Mononuclear cell (primary cell): ENCODE measurements around the gene HCK. TPM values are rescaled to one million over a fixed set of nuclear protein-coding genes. Genes with fewer than 3 reads are reported as not detected.

Experiments used
- H3K27me3 ChIP-seq: 2 replicates; pipeline ENCODE4 v1.6.0; 2011; ENCODE audit warnings: low read length, control low read depth; ENCODE audit not compliant: insufficient read depth
- H3K4me1 ChIP-seq: 2 replicates; pipeline ENCODE4 v1.5.1; 2011; ENCODE audit warnings: mild to moderate bottlenecking, low read length, control low read depth; ENCODE audit not compliant: insufficient read depth
- H3K4me3 ChIP-seq: 2 replicates; pipeline ENCODE4 v1.5.1; 2011; ENCODE audit warnings: mild to moderate bottlenecking, low read length, moderate library complexity
- H3K9me3 ChIP-seq: 2 replicates; pipeline ENCODE4 v1.5.1; 2011; ENCODE audit warnings: low read depth, mild to moderate bottlenecking, control low read depth, low read length
- total RNA-seq: library from RNA; depleted of rRNA; stranded (reverse); fragments of >200 nt; gene quantifications from one replicate; pipeline ENCODE4 v1.2.3, GENCODE V29; 2012

Gene HCK
- total RNA-seq, 1 donor = 52.4 TPM

DNA sequence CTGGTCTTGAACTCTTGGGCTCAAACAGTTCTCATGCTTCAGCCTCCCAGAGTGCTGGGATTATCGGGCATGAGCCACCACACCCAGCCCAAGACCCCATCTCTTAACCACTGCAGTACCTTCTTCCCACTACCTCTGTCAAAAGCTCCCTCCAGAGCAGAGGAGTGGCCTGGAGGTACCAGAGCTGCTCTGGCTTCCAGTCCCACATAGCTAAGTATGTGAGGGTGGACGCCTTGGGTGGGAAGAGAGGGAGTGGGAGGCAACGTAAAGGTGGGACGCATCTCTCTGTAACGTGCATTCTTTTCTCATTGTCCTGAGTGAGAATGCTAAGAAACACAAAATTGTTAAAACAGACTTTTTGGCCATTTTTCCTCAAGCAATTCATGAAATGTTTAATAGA lies 82.0 kb downstream of the HCK start:
- Histone ChIP-seq H3K27me3 (no peaks in the 10 kb centered on the region), H3K4me1 (no peaks in the 10 kb centered on the region), H3K9me3 (no peaks in the 10 kb centered on the region), H3K4me3 (no peak overlapping the region)

DNA sequence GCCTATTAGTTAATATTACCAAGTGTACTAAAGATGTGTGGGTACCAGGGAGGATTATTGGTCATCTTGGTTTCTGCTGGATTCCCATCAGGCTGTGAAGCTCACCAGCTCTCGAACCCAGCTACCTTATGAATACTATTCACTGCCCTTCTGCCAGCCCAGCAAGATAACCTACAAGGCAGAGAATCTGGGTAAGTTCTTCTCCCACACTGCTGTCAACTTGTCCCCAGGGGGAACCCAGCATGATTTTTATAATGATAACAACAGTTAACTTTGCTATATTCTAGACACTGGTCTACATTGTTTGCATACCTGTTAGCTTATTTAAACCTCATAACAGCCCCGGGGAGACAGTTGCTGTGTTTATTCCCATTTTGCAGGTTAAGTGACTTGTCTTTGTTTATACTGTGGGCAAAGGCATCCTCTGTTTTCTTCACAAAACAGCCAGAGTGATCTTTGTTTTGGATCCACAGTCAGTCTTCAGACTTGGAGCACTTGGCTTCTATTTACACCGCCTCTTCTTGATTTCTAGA lies 84.0 kb downstream of the HCK start:
- no peaks in the 10 kb centered on the region for H3K9me3 ChIP-seq
- H3K4me3 ChIP-seq = no peak overlapping the region
- no peaks in the 10 kb centered on the region for H3K27me3 ChIP-seq
- H3K4me1 ChIP-seq = no peaks in the 10 kb centered on the region

DNA sequence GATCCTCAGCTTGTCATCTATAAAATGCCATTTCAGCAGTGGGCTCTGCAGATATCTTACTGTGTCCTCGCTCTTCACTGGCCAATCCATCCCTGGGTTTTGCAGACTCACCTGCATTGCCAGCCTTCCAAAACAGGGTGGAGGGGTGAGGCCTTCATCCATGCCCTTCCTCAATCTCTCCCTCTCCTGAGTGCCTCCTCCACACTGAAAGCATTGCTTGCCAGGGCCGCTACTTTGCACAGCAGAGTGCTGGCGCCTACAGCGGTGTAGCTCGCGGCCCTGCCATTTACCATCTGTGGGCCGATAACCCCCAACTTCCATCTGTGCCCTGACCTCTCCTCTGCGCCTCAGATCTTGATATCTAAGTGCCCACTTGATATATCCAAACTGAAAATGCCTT lies 86.9 kb downstream of the HCK start:
- no peaks in the 10 kb centered on the region for H3K27me3 ChIP-seq
- H3K9me3 ChIP-seq = no peaks in the 10 kb centered on the region
- no peak overlapping the region for H3K4me3 ChIP-seq
- no peaks in the 10 kb centered on the region for H3K4me1 ChIP-seq

DNA sequence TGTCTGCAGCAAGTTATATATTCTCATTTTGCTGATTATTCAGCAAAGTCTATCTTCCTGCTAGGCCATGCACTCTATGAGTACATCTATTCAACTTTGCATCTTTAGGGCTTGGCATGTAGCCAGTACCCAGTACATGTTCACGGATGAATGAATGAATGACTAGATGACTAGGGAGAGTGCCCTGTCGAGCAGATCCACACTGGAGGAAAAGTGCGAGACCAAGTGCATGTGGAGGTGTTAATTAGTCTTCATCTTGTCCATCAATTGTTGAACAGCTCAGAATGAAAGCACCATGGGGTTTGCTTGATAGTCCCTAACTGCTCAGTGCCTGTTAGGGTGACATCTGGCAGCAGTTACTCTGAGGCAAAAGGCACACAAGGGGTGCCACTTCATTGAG lies 87.9 kb downstream of the HCK start:
- Histone ChIP-seq H3K27me3 (no peaks in the 10 kb centered on the region), H3K9me3 (no peaks in the 10 kb centered on the region), H3K4me3 (no peak overlapping the region), H3K4me1 (no peaks in the 10 kb centered on the region)

DNA sequence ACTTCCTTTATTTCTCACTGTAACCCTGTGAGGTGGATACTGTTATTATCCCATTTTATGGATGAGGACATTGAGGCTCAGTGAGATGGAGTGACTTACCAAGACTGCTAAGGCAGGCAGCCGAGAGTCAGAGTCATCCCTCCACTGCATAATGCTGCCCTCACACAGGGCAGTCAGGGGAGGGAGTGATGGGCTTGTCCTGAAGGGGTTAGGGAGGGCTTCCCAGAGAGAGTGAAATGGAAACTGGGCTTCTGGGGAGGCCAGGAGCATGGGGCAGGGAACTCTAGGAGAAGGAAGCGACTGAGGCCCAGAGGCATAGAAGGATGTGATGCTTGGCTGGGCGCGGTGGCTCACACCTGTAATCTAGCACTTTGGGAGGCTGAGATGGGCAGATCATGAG lies 88.6 kb downstream of the HCK start:
- Histone ChIP-seq H3K4me1 (no peaks in the 10 kb centered on the region), H3K4me3 (no peak overlapping the region)

DNA sequence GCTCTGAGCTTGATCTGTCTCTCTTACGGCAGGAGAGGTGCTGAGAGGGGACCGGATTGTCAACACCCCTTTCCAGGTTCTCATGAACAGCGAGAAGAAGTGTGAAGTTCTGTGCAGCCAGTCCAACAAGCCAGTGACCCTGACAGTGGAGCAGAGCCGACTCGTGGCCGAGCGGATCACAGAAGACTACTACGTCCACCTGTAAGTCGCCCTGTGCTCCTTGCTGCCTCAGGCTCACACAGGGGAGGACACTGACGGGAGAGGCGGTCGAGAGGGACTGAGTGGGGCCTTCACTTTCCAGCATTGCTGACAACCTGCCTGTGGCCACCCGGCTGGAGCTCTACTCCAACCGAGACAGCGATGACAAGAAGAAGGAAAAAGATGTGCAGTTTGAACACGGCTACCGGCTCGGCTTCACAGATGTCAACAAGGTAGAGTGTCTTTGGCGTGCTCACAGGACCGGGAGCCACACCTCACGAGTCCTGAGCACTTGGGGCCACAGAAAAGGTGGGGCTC lies 89.5 kb downstream of the HCK start:
- no peaks in the 10 kb centered on the region for H3K4me1 ChIP-seq
- no peak overlapping the region for H3K4me3 ChIP-seq
- no peaks in the 10 kb centered on the region for H3K9me3 ChIP-seq

More for the DNA sequence above, 88.6 kb downstream of the HCK start:
- Histone ChIP-seq H3K27me3 (no peaks in the 10 kb centered on the region), H3K9me3 (no peaks in the 10 kb centered on the region)

DNA sequence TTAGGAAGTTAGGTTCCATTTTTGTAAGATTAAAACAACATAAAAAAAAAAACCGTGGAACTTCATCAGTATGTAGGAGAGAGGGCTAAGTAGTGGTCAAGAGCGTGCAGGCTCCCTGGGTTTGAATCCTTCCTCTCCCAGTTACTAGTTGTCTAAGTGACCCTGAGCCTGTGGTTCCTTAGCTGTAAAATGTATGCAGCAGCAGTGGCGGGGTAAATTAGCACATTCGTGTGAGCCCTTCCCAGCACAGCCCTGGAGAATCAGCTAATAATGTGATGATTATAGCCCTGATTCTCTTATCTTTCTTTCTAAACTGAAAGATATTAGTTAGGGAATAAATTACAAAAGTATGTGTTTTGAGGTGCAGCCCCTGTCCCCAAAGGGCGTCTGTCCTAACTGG lies 90.0 kb downstream of the HCK start:
- no peak overlapping the region for H3K4me3 ChIP-seq
- no peaks in the 10 kb centered on the region for H3K4me1 ChIP-seq
- no peaks in the 10 kb centered on the region for H3K9me3 ChIP-seq
- no peaks in the 10 kb centered on the region for H3K27me3 ChIP-seq

More for the DNA sequence above, 89.5 kb downstream of the HCK start:
- H3K27me3 ChIP-seq = no peaks in the 10 kb centered on the region

DNA sequence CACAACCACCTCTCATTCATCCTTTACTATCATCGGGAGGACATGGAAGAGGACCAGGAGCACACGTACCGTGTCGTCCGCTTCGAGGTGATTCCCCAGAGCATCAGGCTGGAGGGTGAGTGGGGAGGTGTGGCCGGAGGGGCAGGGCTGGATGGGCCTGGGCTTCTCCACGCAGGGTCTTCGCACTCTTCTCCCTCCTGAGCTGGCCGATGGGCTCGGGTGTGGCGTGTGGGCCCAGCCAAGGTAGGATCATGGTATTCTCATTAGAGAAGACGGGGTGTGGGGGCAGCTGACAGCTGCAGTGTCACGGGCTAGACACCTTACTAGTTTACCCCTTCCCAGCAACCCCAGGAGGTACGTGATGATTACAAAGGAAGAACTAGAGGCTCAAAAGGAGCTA lies 90.9 kb downstream of the HCK start:
- H3K9me3 ChIP-seq = no peaks in the 10 kb centered on the region

DNA sequence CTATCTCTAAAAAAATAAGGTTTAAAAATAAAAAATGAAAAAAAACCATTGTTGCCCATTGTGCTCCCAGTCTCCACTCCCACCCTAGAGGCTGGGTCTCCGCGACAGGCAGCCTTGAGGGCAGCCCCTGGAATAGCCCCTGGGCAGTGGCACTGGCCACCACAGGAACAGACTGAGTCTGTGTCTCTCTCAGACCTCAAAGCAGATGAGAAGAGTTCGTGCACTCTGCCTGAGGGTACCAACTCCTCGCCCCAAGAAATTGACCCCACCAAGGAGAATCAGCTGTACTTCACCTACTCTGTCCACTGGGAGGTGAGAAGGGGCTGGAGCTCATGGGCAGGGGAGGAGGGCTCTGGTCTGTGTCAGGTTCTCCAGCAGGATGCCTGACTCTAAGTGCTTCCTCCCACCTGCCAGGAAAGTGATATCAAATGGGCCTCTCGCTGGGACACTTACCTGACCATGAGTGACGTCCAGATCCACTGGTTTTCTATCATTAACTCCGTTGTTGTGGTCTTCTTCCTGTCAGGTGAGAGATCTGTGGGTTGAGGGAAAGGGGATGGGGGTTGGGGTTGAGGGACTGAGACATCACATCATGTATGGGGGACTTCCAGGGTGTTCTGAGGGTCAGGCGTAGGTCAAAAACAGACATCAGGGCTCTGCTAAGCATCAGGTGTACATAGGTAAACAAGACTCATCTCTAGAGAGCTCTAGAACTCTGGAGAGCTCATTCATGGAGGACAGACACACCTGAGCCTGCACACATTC lies 93.0 kb downstream of the HCK start:
- no peaks in the 10 kb centered on the region for H3K4me1 ChIP-seq
- no peaks in the 10 kb centered on the region for H3K27me3 ChIP-seq
- no peak overlapping the region for H3K4me3 ChIP-seq
- H3K9me3 ChIP-seq = no peaks in the 10 kb centered on the region

More for the DNA sequence above, 90.9 kb downstream of the HCK start:
- no peaks in the 10 kb centered on the region for H3K27me3 ChIP-seq
- H3K4me3 ChIP-seq = no peak overlapping the region
- no peaks in the 10 kb centered on the region for H3K4me1 ChIP-seq

DNA sequence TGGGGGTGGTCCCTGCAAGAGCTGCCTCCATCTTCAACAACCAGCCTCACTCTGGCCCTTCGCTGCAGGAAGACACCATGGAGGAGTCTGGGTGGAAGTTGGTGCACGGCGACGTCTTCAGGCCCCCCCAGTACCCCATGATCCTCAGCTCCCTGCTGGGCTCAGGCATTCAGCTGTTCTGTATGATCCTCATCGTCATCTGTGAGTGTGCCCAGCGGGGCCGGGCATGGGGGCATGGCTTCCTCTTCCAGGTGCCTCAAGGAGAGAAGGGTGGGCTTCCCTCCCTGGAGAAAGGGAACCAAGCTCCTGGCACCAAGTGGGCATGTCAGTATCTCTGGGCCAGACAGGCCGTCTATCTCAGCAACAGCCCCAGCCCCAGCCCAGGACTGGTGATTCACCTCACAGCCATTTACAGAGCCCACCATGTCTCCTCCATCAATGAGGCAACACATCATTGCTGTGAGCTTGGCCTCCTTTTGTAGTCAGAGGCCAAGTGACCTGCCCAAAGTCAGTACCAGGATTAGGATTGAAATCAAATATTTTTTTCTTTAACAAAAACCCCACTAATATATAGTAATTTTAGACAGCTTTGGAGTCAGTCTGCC lies 97.6 kb downstream of the HCK start:
- H3K4me1 ChIP-seq = peaks cover 3% of the 10 kb centered on the region
- no peak overlapping the region for H3K4me3 ChIP-seq
- no peaks in the 10 kb centered on the region for H3K27me3 ChIP-seq
- no peaks in the 10 kb centered on the region for H3K9me3 ChIP-seq

DNA sequence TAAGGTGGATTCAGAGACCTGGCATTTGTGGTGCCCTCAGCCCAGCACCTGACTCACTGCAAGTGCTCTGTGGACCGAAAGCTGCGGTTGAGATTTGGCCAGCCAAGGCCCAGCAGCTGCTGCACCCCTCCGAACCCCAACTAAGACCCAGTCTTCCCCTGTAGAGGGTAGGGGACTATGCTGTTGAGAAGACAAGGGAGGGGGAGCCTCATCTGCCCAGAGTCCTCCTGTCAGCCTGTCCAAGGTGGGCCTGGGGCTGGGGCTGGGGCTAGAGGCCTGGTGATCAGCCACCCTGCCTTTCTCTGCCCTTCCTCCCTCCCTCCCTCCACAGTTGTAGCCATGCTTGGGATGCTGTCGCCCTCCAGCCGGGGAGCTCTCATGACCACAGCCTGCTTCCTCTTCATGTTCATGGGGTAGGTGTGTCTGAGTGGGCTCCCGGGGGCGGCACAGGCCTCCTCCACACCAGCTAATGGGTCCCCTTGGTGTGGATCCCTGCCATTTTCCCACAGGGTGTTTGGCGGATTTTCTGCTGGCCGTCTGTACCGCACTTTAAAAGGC lies 98.3 kb downstream of the HCK start:
- Histone ChIP-seq H3K27me3 (no peaks in the 10 kb centered on the region), H3K9me3 (no peaks in the 10 kb centered on the region), H3K4me1 (peaks cover 8% of the 10 kb centered on the region), H3K4me3 (no peak overlapping the region)

Other genes with a start within 250 kb of the HCK start
- not detected for gene MYLK2, start 232.9 kb upstream of the HCK start, total RNA-seq
- not detected for gene FOXS1, start 206.6 kb upstream of the HCK start, total RNA-seq
- not detected for gene DUSP15, start 181.7 kb upstream of the HCK start, total RNA-seq
- gene TTLL9, start 181.6 kb upstream of the HCK start, total RNA-seq = not detected
- gene PDRG1, start 100.2 kb upstream of the HCK start, total RNA-seq = 3.7 TPM
- gene XKR7, start 84.1 kb upstream of the HCK start, total RNA-seq = under 0.01 TPM
- gene CCM2L, start 41.8 kb upstream of the HCK start, total RNA-seq = 0.42 TPM
- gene TM9SF4, start 57.5 kb downstream of the HCK start, total RNA-seq = 20.5 TPM
- 14.1 TPM for gene PLAGL2, start 155.5 kb downstream of the HCK start, total RNA-seq
- 7.2 TPM for gene POFUT1, start 155.6 kb downstream of the HCK start, total RNA-seq
- gene KIF3B, start 225.4 kb downstream of the HCK start, total RNA-seq = 7.0 TPM